GM19351 (cell line): ENCODE measurements around the gene TSBP1.
"Not testable (repeated sequence)": the region's sequence is repeated elsewhere in the genome, so short reads cannot be mapped to it uniquely, and the experiment has no call there.

Source experiments
- ATAC-seq: cut with Tn5 transposase; IDR thresholded peaks from one replicate; pipeline ENCODE4 v1.9.1; 2021; ENCODE audit warnings: mild to moderate bottlenecking, moderate library complexity; ENCODE audit not compliant: unreplicated experiment

The TSBP1 gene

GRCh38 chr6:32375739-32376529, 4.2 kb upstream of the TSBP1 start:
- ATAC-seq = no peak

- no peak for ATAC-seq
These were observed 474 bp downstream of the TSBP1 start for GRCh38 chr6:32371229-32371628.

- no peak for ATAC-seq
These were observed 1.2 kb downstream of the TSBP1 start for GRCh38 chr6:32370505-32370904.

GRCh38 chr6:32369660-32370059, 2.0 kb downstream of the TSBP1 start:
- no peak for ATAC-seq

GRCh38 chr6:32367644-32368043, 4.1 kb downstream of the TSBP1 start:
- no peak for ATAC-seq

- not testable (repeated sequence) for ATAC-seq
These were observed 12.5 kb downstream of the TSBP1 start for GRCh38 chr6:32359225-32359624.

- not testable (repeated sequence) for ATAC-seq
These were observed 13.2 kb downstream of the TSBP1 start for GRCh38 chr6:32358548-32358947.

GRCh38 chr6:32355018-32355417, 16.7 kb downstream of the TSBP1 start:
- no peak for ATAC-seq

GRCh38 chr6:32353348-32353747, 18.4 kb downstream of the TSBP1 start:
- no peak for ATAC-seq

- no peak for ATAC-seq
These were observed 31.5 kb downstream of the TSBP1 start for GRCh38 chr6:32340242-32340641.

- ATAC-seq = no peak
These were observed 34.4 kb downstream of the TSBP1 start for GRCh38 chr6:32337186-32337805.

- ATAC-seq = no peak
These were observed 39.3 kb downstream of the TSBP1 start for GRCh38 chr6:32332433-32332832.

GRCh38 chr6:32329141-32329540, 42.6 kb downstream of the TSBP1 start:
- ATAC-seq = no peak

GRCh38 chr6:32327103-32327502, 44.6 kb downstream of the TSBP1 start:
- no peak for ATAC-seq

- no peak for ATAC-seq
These were observed 53.2 kb downstream of the TSBP1 start for GRCh38 chr6:32318501-32318900.

- no peak for ATAC-seq
These were observed 54.2 kb downstream of the TSBP1 start for GRCh38 chr6:32317541-32317940.

- ATAC-seq = no peak
These were observed 57.7 kb downstream of the TSBP1 start for GRCh38 chr6:32313964-32314363.

- ATAC-seq = no peak
These were observed 72.9 kb downstream of the TSBP1 start for GRCh38 chr6:32298632-32299336.

- not testable (repeated sequence) for ATAC-seq
These were observed 76.7 kb downstream of the TSBP1 start for GRCh38 chr6:32294980-32295379.

GRCh38 chr6:32294566-32294965, 77.1 kb downstream of the TSBP1 start:
- ATAC-seq = no peak

- ATAC-seq = no peak
These were observed 78.0 kb downstream of the TSBP1 start for GRCh38 chr6:32293695-32294094.

- ATAC-seq = no peak
These were observed 80.2 kb downstream of the TSBP1 start for GRCh38 chr6:32291543-32291942.
